Sigmoid colon (tissue), 7 donors: ENCODE measurements around the gene HCFC2. TPM values are rescaled to one million over a fixed set of nuclear protein-coding genes. Genes with fewer than 3 reads are reported as not detected.
"Not testable (repeated sequence)": the region's sequence is repeated elsewhere in the genome, so short reads cannot be mapped to it uniquely, and the experiment has no call there.

Experiments used
- DNase-seq: peaks from one replicate; pipeline ENCODE4 v3.0.0-alpha.2; 2019
- H3K27ac ChIP-seq, 4 donors: fragments of 200-600 bp; sonication (generic); one replicate each; pipeline ENCODE4 v1.5.1; 2016 to 2019; ENCODE audit warnings: mild to moderate bottlenecking in 1 of 4
- H3K27me3 ChIP-seq, 3 donors: fragments of 200-600 bp; sonication (generic); one replicate each; pipeline ENCODE4 v1.5.1; 2019; ENCODE audit warnings: mild to moderate bottlenecking in 1 of 3
- H3K36me3 ChIP-seq, 4 donors: fragments of 200-600 bp; sonication (generic); one replicate each; pipeline ENCODE4 v1.5.1; 2016 to 2019
- H3K4me1 ChIP-seq, 4 donors: fragments of 200-600 bp; sonication (generic); one replicate each; pipeline ENCODE4 v1.5.1; 2017 to 2019
- H3K4me3 ChIP-seq, 4 donors: fragments of 200-600 bp; sonication (generic); one replicate each; pipeline ENCODE4 v1.5.1; 2017 to 2019; ENCODE audit warnings: mild to moderate bottlenecking in 2 of 4, moderate library complexity in 1 of 4
- H3K9me3 ChIP-seq, 4 donors: fragments of 200-600 bp in 3 of 4; sonication (generic) in 3 of 4; one replicate each; pipeline versions ENCODE4 v1.5.1 to v1.6.1; 2013 to 2019
- EP300 ChIP-seq, 4 donors: sonication (generic); formaldehyde crosslinking; IDR thresholded peaks; one replicate each; pipeline ENCODE4 v1.6.1; 2017; ENCODE audit warnings: antibody characterized with exemption in 4 of 4
- POLR2A ChIP-seq, 2 donors: fragments of 450-650 bp; IDR thresholded peaks; one replicate each; pipeline ENCODE4 v1.6.1; 2016; ENCODE audit warnings: antibody characterized with exemption in 2 of 2, mild to moderate bottlenecking in 2 of 2, moderate library complexity in 2 of 2
- POLR2AphosphoS5 ChIP-seq, 4 donors: sonication (generic); formaldehyde crosslinking; IDR thresholded peaks; one replicate each; pipeline ENCODE4 v1.6.1; 2017; ENCODE audit warnings: antibody characterized with exemption in 4 of 4
- WGBS, 2 donors: extraction: QIAGEN DNeasy Blood & Tissue Kit; methylation state at CpG; one replicate each; pipeline ENCODE4 v1.1.7; 2013; 5-methylcytosine and 5-hydroxymethylcytosine counted together
- intact Hi-C: fragments of 100-400 bp; cut with DNase I; formaldehyde crosslinking; loops from one replicate; pipeline ENCODE4 v1.15.1; 2023
- polyA plus RNA-seq, 3 donors: library from polyadenylated mRNA; stranded (reverse); fragments of 200-250 nt; gene quantifications; one replicate each; pipeline ENCODE4 v1.2.3, GENCODE V29; 2013
- total RNA-seq, 4 donors: library from RNA; depleted of rRNA; stranded (reverse); fragments of >200 nt; gene quantifications; one replicate each; pipeline ENCODE4 v1.1.0, GENCODE V29; 2016
- TF ChIP-seq, protein P1 (sequence below), 4 experiments: fragments of 450-650 bp in 3 of 4; fragments of 200-600 bp in 1 of 4; IDR thresholded peaks; one replicate each; pipeline ENCODE4 v1.5.1; 2016 to 2019; ENCODE audit warnings: antibody characterized with exemption in 4 of 4, mild to moderate bottlenecking in 3 of 4, moderate library complexity in 2 of 4
- donor health status: healthy with polysubstance abuse.
- donor health status: Bipolar disorder and iron deficiency.
- donor health status: healthy.

HCFC2 gene
- total and polyA plus RNA-seq, 7 donors, result 4.9 to 53.6 (median 35.7) TPM

DNA sequence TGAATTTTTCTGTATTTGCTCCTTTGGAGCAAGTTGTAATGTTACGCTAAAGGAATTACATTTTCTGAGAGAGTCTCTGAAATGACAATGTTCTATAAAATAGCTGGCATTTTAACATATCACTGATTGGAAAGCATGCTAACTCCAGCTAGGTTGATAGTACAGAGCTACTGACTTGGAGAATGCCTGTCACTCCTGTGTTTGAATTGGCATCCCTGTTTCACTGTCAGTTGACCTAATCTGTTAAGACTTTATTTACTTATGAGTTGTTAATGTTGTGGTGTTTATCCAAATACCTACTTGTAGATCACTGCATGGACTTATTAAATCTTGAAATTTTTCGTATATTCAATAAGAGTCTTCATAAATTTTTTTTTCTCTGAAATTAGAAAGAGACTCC, 33.6 kb downstream of the HCFC2 start:
- intact Hi-C loops, result no loop called here
- no peak for TF ChIP-seq EP300 (IDR thresholded peaks at IDR 0.05)
- TF ChIP-seq, protein P1, sequence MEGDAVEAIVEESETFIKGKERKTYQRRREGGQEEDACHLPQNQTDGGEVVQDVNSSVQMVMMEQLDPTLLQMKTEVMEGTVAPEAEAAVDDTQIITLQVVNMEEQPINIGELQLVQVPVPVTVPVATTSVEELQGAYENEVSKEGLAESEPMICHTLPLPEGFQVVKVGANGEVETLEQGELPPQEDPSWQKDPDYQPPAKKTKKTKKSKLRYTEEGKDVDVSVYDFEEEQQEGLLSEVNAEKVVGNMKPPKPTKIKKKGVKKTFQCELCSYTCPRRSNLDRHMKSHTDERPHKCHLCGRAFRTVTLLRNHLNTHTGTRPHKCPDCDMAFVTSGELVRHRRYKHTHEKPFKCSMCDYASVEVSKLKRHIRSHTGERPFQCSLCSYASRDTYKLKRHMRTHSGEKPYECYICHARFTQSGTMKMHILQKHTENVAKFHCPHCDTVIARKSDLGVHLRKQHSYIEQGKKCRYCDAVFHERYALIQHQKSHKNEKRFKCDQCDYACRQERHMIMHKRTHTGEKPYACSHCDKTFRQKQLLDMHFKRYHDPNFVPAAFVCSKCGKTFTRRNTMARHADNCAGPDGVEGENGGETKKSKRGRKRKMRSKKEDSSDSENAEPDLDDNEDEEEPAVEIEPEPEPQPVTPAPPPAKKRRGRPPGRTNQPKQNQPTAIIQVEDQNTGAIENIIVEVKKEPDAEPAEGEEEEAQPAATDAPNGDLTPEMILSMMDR (IDR thresholded peaks at IDR 0.05), result no peak
- TF ChIP-seq POLR2A (IDR thresholded peaks at IDR 0.05), result no peak
- no peak for TF ChIP-seq POLR2AphosphoS5 (IDR thresholded peaks at IDR 0.05)
- H3K27me3 ChIP-seq, result no peaks in the 10 kb centered on the region
- no peak overlapping the region for H3K27ac ChIP-seq
- H3K4me3 ChIP-seq, result no peak overlapping the region
- WGBS, 2 donors, result 94 to 95% methylated on average over 2 of the region's 2 CpGs
- H3K4me1 ChIP-seq, result peaks cover 0 to 2% (median 0%) of the 10 kb centered on the region in 4 donors
- H3K36me3 ChIP-seq, result peaks cover 8 to 99% (median 53%) of the 10 kb centered on the region in 4 donors
- H3K9me3 ChIP-seq, result no peaks in the 10 kb centered on the region
- DNase-seq, result no peak

DNA sequence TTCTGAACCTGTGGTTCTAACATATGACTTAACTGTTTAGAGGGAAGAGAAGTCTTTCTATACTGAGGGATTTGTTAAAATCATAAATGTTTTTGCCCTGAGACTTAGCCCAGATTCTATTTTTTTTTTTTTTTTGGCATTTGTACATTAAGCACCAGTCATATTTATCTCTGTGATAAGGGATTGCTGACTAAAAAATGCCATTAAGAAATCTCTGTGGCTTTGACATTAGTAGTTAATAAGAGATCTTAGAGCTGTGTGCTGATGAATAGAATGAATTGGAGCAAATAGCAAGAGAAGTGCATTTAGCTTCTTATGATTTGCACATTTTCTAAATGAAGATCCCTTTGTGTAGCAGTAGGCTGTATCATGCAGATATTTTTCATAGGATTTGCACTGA, 41.1 kb downstream of the HCFC2 start:
- H3K9me3 ChIP-seq, result no peaks in the 10 kb centered on the region
- no peak for TF ChIP-seq POLR2A (IDR thresholded peaks at IDR 0.05)
- no peak for TF ChIP-seq EP300 (IDR thresholded peaks at IDR 0.05)
- H3K36me3 ChIP-seq, result peaks cover under 1 to 48% (median 6%) of the 10 kb centered on the region in 4 donors
- H3K4me3 ChIP-seq, result no peak overlapping the region
- peaks cover 0 to 39% (median 10%) of the 10 kb centered on the region in 4 donors for H3K4me1 ChIP-seq
- DNase-seq, result no peak
- H3K27ac ChIP-seq, result no peak overlapping the region
- intact Hi-C loops, result loop anchor here (5.0 kb wide), 2 partner anchors 138 to 228 kb away; partner anchors contain the start of gene TDG
- H3K27me3 ChIP-seq, result no peaks in the 10 kb centered on the region

DNA sequence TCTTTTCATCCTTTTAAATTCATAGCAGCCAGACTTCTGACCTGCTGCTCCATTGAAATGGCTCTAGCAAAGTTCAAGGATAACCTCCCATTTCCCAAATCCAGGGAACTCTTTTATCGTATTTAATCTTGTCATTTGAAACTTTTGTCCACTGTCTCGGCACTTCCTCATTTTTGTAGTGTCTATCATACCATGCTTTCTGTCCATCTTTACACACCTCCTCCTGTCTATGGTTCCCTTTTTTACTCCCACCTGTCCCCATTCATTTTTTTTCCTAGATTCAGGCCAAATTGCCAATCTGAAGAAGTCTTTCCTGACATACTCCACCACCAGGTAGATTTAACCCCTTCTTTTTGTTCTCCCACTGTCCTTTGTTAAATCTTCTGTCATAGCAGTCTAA, 42.6 kb downstream of the HCFC2 start:
- peaks cover 0 to 39% (median 10%) of the 10 kb centered on the region in 4 donors for H3K4me1 ChIP-seq
- intact Hi-C loops, result loop anchor here (5.0 kb wide), 2 partner anchors 140 to 230 kb away; partner anchors contain the start of gene TDG
- H3K4me3 ChIP-seq, result no peak overlapping the region
- H3K36me3 ChIP-seq, result peaks cover 0 to 34% (median 3%) of the 10 kb centered on the region in 4 donors
- H3K9me3 ChIP-seq, result no peaks in the 10 kb centered on the region
- no peak for TF ChIP-seq POLR2A (IDR thresholded peaks at IDR 0.05)
- no peak for TF ChIP-seq EP300 (IDR thresholded peaks at IDR 0.05)
- no peak for TF ChIP-seq POLR2AphosphoS5 (IDR thresholded peaks at IDR 0.05)
- TF ChIP-seq, protein P1 (IDR thresholded peaks at IDR 0.05), result no peak
- no peak for DNase-seq
- WGBS, 2 donors, result 85 to 86% methylated on average over 2 of the region's 2 CpGs
- H3K27ac ChIP-seq, result no peak overlapping the region
- H3K27me3 ChIP-seq, result no peaks in the 10 kb centered on the region

DNA sequence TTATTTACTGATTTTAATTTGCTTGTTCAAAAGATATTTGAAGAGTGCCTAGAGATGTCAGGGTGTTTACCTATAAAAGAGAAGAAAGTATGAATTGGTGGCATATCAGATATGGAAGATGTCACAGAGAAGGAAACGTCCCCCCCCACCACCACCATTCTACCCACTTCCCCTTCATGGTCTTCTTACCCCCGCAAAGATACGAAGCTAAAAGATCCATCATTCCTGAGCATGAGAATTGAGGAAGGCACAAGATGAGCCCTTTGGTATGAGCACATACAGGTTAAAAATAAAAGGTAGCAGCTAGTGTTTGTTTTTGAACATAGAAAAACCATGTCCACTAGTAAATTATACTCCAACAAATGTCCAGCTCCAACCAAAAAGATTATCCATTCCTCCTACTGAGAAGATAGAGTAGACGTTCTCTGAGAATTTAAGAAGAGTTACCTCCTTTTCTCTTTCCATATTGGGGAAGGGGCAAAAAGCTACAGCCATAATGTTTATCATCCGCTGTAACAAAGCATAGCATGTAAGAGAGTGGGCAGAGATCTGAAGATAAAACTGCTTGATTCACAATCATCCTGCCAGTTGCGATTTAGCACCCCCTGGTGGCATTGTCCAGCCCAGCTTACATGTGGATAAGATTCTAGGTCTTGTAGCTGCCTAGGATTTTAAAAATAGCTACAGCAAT, 44.6 kb downstream of the HCFC2 start:
- intact Hi-C loops, result loop anchor here (2.0 to 5.0 kb wide), 3 partner anchors 52 to 232 kb away; partner anchors contain the start of gene TDG
- peak overlapping the region in 1 of 4 donors; percentile 47 for H3K27ac ChIP-seq
- peaks cover 0 to 14% (median 0%) of the 10 kb centered on the region in 4 donors for H3K36me3 ChIP-seq
- no peak overlapping the region for H3K4me3 ChIP-seq
- no peaks in the 10 kb centered on the region for H3K9me3 ChIP-seq
- 31 to 46% methylated on average over 6 of the region's 6 CpGs for WGBS, 2 donors
- no peaks in the 10 kb centered on the region for H3K27me3 ChIP-seq
- DNase-seq, result peak; percentile 91
- TF ChIP-seq POLR2AphosphoS5 (IDR thresholded peaks at IDR 0.05) (peak in 2 of 4 donors; percentile 38 to 39), EP300 (IDR thresholded peaks at IDR 0.05) (no peak), POLR2A (IDR thresholded peaks at IDR 0.05) (no peak)
- TF ChIP-seq, protein P1 (IDR thresholded peaks at IDR 0.05), result peak in 3 of 4 experiments; percentile 77 to 85 (median 84)
- peaks cover 0 to 28% (median 10%) of the 10 kb centered on the region in 4 donors for H3K4me1 ChIP-seq

DNA sequence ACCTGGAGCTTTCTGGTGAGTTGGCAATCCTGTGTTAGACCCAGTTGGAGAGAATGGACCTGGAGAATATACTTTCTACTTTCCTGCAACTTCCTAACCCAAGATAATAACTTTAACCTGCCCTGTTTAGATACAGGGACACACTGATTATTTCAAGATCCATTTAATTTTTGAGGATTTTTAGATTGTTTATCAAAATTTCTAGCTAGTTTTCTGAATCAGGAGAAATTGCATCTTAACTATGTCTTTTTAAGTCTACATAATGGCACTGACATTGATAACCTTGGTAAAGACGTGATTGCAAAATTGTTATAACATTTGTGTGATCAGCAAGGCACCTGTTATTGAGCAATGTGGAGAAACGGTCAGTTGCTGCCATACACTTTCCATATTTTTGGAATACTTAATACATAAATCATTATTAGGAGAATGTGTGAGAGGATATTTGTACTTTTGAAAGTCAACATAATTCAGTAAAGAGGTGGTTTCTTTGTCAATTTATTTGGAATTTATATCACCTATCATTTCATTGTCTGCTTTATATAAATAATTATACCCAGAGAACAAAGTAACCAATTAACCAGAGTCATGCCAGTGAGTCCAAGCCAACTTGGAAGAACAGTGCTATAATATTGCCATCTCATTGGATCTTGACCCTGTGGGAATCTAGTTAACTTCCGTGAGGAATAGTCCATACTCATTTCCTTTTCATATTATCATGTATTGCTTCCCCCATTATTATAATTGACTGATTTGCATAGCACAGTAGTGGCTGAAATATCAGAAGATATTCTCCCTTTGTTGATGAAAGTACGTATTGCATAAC, 45.3 kb downstream of the HCFC2 start:
- Histone ChIP-seq H3K27me3 (no peaks in the 10 kb centered on the region), H3K9me3 (no peaks in the 10 kb centered on the region), H3K36me3 (peaks cover 0 to 10% (median 2%) of the 10 kb centered on the region in 4 donors), H3K4me1 (peaks cover 0 to 20% (median 6%) of the 10 kb centered on the region in 4 donors), H3K27ac (no peak overlapping the region), H3K4me3 (no peak overlapping the region)
- no peak for DNase-seq
- TF ChIP-seq EP300 (IDR thresholded peaks at IDR 0.05) (no peak), POLR2A (IDR thresholded peaks at IDR 0.05) (no peak), POLR2AphosphoS5 (IDR thresholded peaks at IDR 0.05) (no peak)
- TF ChIP-seq, protein P1 (IDR thresholded peaks at IDR 0.05), result no peak
- intact Hi-C loops, result loop anchor here (2.0 to 10.0 kb wide), 4 partner anchors 53 to 335 kb away; partner anchors contain the start of gene TDG
- WGBS, 2 donors, result 69 to 90% methylated on average over 4 of the region's 4 CpGs

DNA sequence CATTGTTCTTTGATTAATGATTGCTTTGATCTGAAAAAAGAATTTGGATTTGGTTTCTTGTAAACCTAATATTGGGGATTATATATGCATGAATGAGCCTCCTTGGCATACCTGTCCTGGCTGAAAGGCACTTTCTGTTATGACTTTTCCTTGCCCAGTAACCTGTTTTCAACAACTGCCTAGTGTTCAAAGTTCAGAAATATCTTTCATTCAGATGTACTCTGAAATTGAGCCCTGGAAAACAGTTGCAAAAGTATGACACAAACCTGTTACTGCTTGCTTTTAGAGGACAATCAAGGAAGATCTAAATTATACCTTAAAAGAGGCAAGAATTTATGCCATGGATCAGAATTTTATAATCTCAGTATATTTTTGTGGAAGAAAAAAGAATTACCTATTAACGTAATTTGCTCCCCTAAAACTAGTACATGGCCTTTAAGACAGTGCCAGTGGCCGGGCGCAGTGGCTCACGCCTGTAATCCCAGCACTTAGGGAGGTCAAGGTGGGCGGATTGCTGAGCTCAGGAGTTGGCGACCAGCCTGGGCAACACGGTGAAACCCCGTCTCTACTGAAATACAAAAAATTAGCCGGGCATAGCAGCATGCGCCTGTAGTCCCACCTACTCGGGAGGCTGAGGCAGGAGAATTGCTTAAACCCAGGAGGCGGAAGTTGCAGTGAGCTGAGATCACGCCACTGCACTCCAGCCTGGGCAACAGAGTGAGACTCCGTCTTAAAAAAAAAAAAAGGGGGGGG, 50.7 kb downstream of the HCFC2 start:
- H3K9me3 ChIP-seq, H3K27ac ChIP-seq, H3K4me3 ChIP-seq, H3K27me3 ChIP-seq, DNase-seq: not testable (repeated sequence)
- Histone ChIP-seq H3K4me1 (peaks cover 0 to 29% (median 10%) of the 10 kb centered on the region in 4 donors), H3K36me3 (peaks cover 0 to 32% (median 4%) of the 10 kb centered on the region in 4 donors)
- 82 to 94% methylated on average over 14 of the region's 14 CpGs for WGBS, 2 donors
- intact Hi-C loops, result loop anchor here (10.0 kb wide), 1 partner anchor 340 kb away; no protein-coding TSS in a partner anchor
